GM12878 (cell line): Measurements from ENCODE around the gene SLC12A9. TPM values are rescaled to one million over a fixed set of nuclear protein-coding genes. Genes with fewer than 3 reads are reported as not detected.

Experiments used
- ATAC-seq: fragments of 200-7000 bp; cut with Tn5 transposase; 3 replicates; pipeline ENCODE4 v1.9.1; 2020; ENCODE audit warnings: mild to moderate bottlenecking, moderate library complexity
- BruUV-seq: library from RNA; stranded (reverse); fragments of 400-500 nt; replicated peaks from 2 replicates; lab custom pipeline; 2021; lab: Mats Ljungman, UMichigan
- CTCF ChIA-PET: fragments of 300-600 bp; sonication (Branson Sonifier 250); formaldehyde crosslinking; extraction: SDS; loops from one replicate; lab custom pipeline; 2021; ENCODE audit warnings: inconsistent platforms; lab: Yijun Ruan, JAX
- POLR2A ChIA-PET: fragments of 350-600 bp; formaldehyde crosslinking; extraction: SDS; loops from one replicate; lab custom pipeline; 2021; ENCODE audit warnings: inconsistent platforms; lab: Charles Lee
- RAD21 ChIA-PET: fragments of 300-600 bp; sonication (Branson Sonifier 250); formaldehyde crosslinking; loops from one replicate; lab custom pipeline; 2023; ENCODE audit warnings: antibody characterized with exemption; ENCODE audit not compliant: unreplicated experiment; lab: Charles Lee
- SMC1A ChIA-PET: fragments of 300-600 bp; sonication (Branson Sonifier 250); formaldehyde crosslinking; loops from one replicate; lab custom pipeline; 2023; ENCODE audit not compliant: unreplicated experiment, uncharacterized antibody; lab: Charles Lee
- DNase-seq: peaks from one replicate; pipeline ENCODE4 v3.0.0-alpha.2; 2011; ENCODE audit warnings: low read depth, low spot score
- FAIRE-seq: peaks from 3 replicates; lab custom pipeline; 2011; peaks lifted over from hg19 to GRCh38; lab: Jason Lieb, UNC
- H2AFZ ChIP-seq: 2 replicates; pipeline ENCODE4 v1.6.0; 2011; ENCODE audit warnings: low read depth, low read length, control low read depth; ENCODE audit not compliant: control insufficient read depth
- H3K27ac ChIP-seq: 2 replicates; pipeline ENCODE4 v1.5.1; 2011; ENCODE audit warnings: control low read depth; ENCODE audit not compliant: control insufficient read depth, insufficient read depth
- H3K27me3 ChIP-seq, 2 experiments: replicated peaks in 1 of 2; 2 replicates each; pipeline versions ENCODE4 v1.6.0 to v1.6.1; 2011; ENCODE audit warnings: low read length in 1 of 2; ENCODE audit not compliant: control insufficient read depth in 2 of 2, insufficient read depth in 2 of 2
- H3K36me3 ChIP-seq, 2 experiments: 2 replicates each; pipeline ENCODE4 v1.5.1; 2011; ENCODE audit warnings: low read length in 1 of 2; ENCODE audit not compliant: control insufficient read depth in 2 of 2, insufficient read depth in 2 of 2
- H3K4me1 ChIP-seq: 2 replicates; pipeline ENCODE4 v1.6.1; 2011; ENCODE audit warnings: mild to moderate bottlenecking, low read length, moderate library complexity, mixed read lengths; ENCODE audit not compliant: control insufficient read depth, insufficient read depth
- H3K4me2 ChIP-seq: 2 replicates; pipeline ENCODE4 v1.6.0; 2011; ENCODE audit warnings: control low read depth; ENCODE audit not compliant: control insufficient read depth, insufficient read depth
- H3K4me3 ChIP-seq: fragments of 200-600 bp; sonication (generic); 2 replicates; pipeline ENCODE4 v1.5.1; 2016
- H3K79me2 ChIP-seq: 2 replicates; pipeline ENCODE4 v1.6.0; 2011; ENCODE audit warnings: low read length; ENCODE audit not compliant: control insufficient read depth, insufficient read depth
- H3K9ac ChIP-seq: 2 replicates; pipeline ENCODE4 v1.8.0; 2011; ENCODE audit warnings: low read length, control low read depth, mixed read lengths; ENCODE audit not compliant: control insufficient read depth, insufficient read depth
- H3K9me3 ChIP-seq: replicated peaks from 3 replicates; pipeline ENCODE4 v1.5.1; 2011; ENCODE audit warnings: mild to moderate bottlenecking, low read length; ENCODE audit not compliant: control insufficient read depth, insufficient read depth
- H4K20me1 ChIP-seq: 2 replicates; pipeline ENCODE4 v1.6.0; 2011; ENCODE audit not compliant: control insufficient read depth, insufficient read depth
- CHD1 ChIP-seq: IDR thresholded peaks from 2 replicates; pipeline ENCODE4 v1.6.1; 2012; ENCODE audit warnings: low read depth, low read length, improper control_type of control experiment
- E2F4 ChIP-seq: IDR thresholded peaks from 2 replicates; pipeline ENCODE4 v1.6.1; 2012; ENCODE audit warnings: low read depth, low read length, improper control_type of control experiment
- FOXM1 ChIP-seq: IDR thresholded peaks from 2 replicates; pipeline ENCODE4 v1.6.1; 2012; ENCODE audit warnings: low read depth, mild to moderate bottlenecking, inconsistent platforms, low read length, moderate library complexity
- HDAC6 ChIP-seq: fragments of 200-600 bp; sonication (generic); IDR thresholded peaks from one replicate; pipeline ENCODE4 v1.8.0; 2017; ENCODE audit warnings: antibody characterized with exemption; ENCODE audit not compliant: unreplicated experiment
- HSF1 ChIP-seq: fragments of 150-350 bp; IDR thresholded peaks from 2 replicates; pipeline ENCODE4 v1.6.1; 2014; ENCODE audit warnings: mild to moderate bottlenecking, low read depth, low read length
- JUNB ChIP-seq: IDR thresholded peaks from 2 replicates; pipeline ENCODE4 v1.6.1; 2016; ENCODE audit warnings: antibody characterized with exemption, mild to moderate bottlenecking
- KAT2A ChIP-seq: conservative IDR thresholded peaks from 2 replicates; pipeline ENCODE4 v1.6.1; 2011; ENCODE audit warnings: low read depth, low read length; ENCODE audit not compliant: control insufficient read depth
- MLLT1 ChIP-seq: fragments of 450-650 bp; IDR thresholded peaks from 2 replicates; pipeline ENCODE4 v1.6.1; 2016; ENCODE audit warnings: mild to moderate bottlenecking
- SUPT20H ChIP-seq: IDR thresholded peaks from 2 replicates; pipeline ENCODE4 v1.6.1; 2011; ENCODE audit warnings: low read depth, mild to moderate bottlenecking, low read length, moderate library complexity, borderline replicate concordance; ENCODE audit not compliant: control insufficient read depth
- TCF3 ChIP-seq: IDR thresholded peaks from 2 replicates; pipeline ENCODE4 v1.6.1; 2012; ENCODE audit warnings: low read depth, mild to moderate bottlenecking, low read length, borderline replicate concordance; ENCODE audit not compliant: insufficient read depth
- WGBS: methylation state at CpG from one replicate; pipeline ENCODE4 v1.1.6; 2016; ENCODE audit warnings: low lambda C conversion rate; ENCODE audit not compliant: insufficient replicate concordance, insufficient coverage; ENCODE audit errors: missing lambda C conversion rate; 5-methylcytosine and 5-hydroxymethylcytosine counted together
- in situ Hi-C: fragments of 300-500 bp; cut with MboI; formaldehyde crosslinking; loops from 9 replicates; pipeline ENCODE4 v1.14.3; 2018; ENCODE audit warnings: mixed read lengths
- intact Hi-C: fragments of 100-400 bp; cut with micrococcal nuclease; formaldehyde crosslinking; loops from one replicate; pipeline ENCODE4 v1.14.2; 2022; ENCODE audit not compliant: unreplicated experiment
- polyA plus RNA-seq, 11 experiments: library from polyadenylated mRNA; depleted of rRNA in 4 of 11; unstranded in 6 of 11; stranded (reverse) in 5 of 11; fragments of >200 nt; fragmentation: Nextera tagmentation in 4 of 11; fragmentation: Illumina TruSeq in 1 of 11; extraction: Ambion mirVana in 4 of 11; extraction: Trizol in 1 of 11; gene quantifications; 1 replicate in 1 of 11; 2 replicates in 10 of 11; pipeline versions ENCODE4 v1.2.1 to v1.2.3, GENCODE V29; 2011 to 2016; ENCODE audit warnings: inconsistent platforms in 2 of 11, missing spikeins in 2 of 11, low read depth in 1 of 11
- total RNA-seq, 4 experiments: library from RNA; depleted of rRNA in 3 of 4; stranded (reverse); fragments of >200 nt in 3 of 4; fragmentation: Illumina TruSeq in 1 of 4; extraction: Trizol in 1 of 4; gene quantifications; 2 replicates each; pipeline versions ENCODE4 v1.2.1 to v1.2.3, GENCODE V29; 2013 to 2021

Gene SLC12A9
- total and polyA plus RNA-seq, 10 of the 15 experiments (the other 5 are each of a cell fraction or from before 2014, with no cell fraction given) = 0.24 to 18.5 (median 9.4) TPM

- no peak for TF ChIP-seq SUPT20H
- TF ChIP-seq HSF1 = no peak
Measured at GRCh38 chr7:100818825-100819224, 33.7 kb upstream of the SLC12A9 start (continued).

- H3K4me3 ChIP-seq = no peak overlapping the region
- TF ChIP-seq FOXM1 (no peak), CHD1 (no peak), MLLT1 (no peak), HDAC6 (no peak), E2F4 (no peak), JUNB (no peak), TCF3 (no peak), KAT2A (no peak)
- no peaks in the 10 kb centered on the region for H3K79me2 ChIP-seq
- H3K36me3 ChIP-seq = no peaks in the 10 kb centered on the region
- ATAC-seq = no peak
- no peak overlapping the region for H3K9ac ChIP-seq
- no peaks in the 10 kb centered on the region for H4K20me1 ChIP-seq
- intact Hi-C loops (no loop called here), in situ Hi-C loops (no loop called here)
- CTCF ChIA-PET = no interaction called here
- no peaks in the 10 kb centered on the region for H3K9me3 ChIP-seq
- no peak for DNase-seq
- H3K4me2 ChIP-seq = no peak overlapping the region
- WGBS = 61% methylated on average over 22 of the region's 23 CpGs
- BruUV-seq = no TSS peak
- POLR2A ChIA-PET = no interaction called here
- RAD21 ChIA-PET = no interaction called here
- H3K27me3 ChIP-seq = no peaks in the 10 kb centered on the region; a peak in 1 of 4 replicates
- H3K27ac ChIP-seq = no peak overlapping the region
- SMC1A ChIA-PET = no interaction called here
- H2AFZ ChIP-seq = no peak overlapping the region
- FAIRE-seq = no peak
- H3K4me1 ChIP-seq = no peaks in the 10 kb centered on the region
Measured at GRCh38 chr7:100819586-100819985, 32.9 kb upstream of the SLC12A9 start.
